Kidney tubule cell (primary cell): Measurements from ENCODE around the gene CNOT6.

Source experiments
- DNase-seq: peaks from one replicate; pipeline ENCODE4 v3.0.0-alpha.2; 2018; ENCODE audit warnings: low spot score

The CNOT6 gene

DNA sequence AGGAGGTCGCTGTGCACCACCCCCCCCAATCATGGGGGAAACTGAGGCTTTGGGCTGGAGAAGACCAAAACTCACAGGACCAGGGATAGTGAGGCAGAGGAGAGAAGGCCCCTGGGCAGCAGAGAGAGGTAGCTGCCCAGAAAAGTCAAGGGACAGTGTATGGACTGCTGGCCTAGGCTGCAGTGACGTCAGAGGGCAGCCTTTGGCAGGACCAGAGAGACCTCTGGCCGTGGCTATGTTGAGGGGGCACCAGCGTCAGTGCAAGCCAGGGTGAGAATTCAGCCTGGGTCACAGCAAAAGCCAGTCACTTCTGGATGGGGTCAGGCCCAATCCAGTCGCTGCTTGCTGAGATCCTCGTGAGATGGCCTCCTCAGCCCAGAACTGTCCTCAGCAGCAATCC lies 128.7 kb downstream of the CNOT6 start:
- DNase-seq: no peak

DNA sequence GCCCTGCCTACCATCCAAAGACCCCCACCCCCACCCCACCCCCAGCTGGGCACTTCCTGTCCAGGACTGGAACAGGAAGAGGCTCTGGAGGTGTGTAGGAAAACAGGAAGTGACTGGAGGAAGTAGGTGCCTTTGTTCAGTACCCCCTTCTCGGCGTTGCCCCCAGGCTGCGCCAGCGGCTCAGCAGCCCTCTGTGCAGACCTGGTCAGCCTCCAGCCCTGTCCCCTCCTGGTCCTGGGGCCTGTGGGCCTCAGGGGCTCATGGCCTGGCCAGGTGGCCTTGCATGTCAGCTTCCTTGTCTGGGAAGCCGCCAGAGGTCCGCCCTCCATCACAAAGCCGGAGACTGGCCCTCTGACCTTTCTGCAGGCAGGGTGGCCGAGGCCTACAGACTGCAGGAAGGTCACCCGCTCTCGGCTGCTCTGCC lies 129.2 kb downstream of the CNOT6 start:
- DNase-seq: no peak

DNA sequence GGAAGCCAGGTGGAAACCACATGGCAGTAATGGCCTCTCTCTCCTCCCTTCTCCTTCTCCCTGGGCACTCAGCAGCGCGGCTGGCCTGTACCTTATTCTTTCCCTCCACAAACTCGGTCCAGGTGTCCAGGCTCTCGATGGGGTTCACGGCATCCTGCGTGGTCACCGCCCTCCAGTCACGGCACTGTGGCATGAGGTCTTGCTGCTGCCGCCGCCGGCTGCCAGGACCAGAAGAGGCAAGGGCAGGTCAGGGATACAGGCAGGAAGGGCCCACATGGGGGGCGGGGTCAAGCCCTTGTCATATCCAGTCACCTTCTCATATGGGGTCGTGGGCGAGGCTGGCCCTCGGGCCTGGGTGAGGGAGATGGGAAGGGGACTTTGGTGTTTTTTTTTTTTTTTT lies 129.7 kb downstream of the CNOT6 start:
- DNase-seq: no peak

DNA sequence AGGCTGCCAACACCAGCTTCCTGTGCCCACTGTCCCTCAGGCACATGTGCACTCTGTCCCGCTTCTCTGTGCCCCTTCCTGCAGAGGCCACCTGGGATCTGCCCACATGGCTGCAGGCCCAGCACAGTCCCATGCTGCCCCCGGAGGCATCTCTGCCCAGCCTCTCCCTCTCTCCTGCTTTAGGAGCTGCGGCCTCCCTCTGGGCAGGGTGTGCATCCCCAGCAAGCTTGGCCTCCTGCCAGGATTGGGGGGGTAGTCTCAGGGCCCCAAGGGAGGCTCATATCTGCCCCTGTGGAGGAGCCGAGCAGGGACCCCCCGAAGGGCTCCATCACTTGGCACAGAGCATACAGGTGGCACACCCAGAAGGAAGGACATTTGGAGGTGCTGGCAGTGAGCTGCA lies 130.4 kb downstream of the CNOT6 start:
- DNase-seq: no peak

DNA sequence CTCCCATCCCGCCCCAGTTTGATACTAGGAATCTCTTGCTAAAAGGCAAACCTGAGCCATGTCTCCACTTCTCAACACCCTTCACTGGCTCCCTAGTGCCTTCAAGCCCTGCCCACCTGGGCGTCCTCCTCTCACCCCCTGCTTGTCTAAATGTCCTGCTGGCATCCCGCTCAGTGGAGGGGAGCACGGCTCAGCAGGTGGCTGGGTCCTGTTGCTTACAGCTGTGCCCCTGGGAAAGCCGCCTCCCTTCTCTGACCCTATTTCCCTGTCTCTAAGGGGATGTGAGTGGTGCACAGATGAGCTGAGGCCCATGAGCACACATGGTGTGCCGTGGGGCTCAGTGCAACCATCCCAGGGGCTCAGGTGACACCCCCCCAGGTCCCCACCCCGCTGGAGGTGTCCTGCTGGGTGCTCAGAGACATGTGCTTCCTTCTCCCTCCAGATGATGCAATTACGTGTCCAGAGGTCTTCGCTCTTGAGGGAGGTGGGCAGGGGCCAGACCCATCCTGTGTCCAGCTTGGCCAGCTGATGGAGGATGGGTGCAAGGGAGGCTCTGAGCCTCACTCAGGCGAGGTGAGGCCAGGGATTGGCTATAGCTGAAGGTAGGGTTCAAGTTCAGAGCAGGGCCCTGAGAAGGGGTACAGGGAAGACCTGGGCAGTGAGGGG lies 131.1 kb downstream of the CNOT6 start:
- no peak for DNase-seq

DNA sequence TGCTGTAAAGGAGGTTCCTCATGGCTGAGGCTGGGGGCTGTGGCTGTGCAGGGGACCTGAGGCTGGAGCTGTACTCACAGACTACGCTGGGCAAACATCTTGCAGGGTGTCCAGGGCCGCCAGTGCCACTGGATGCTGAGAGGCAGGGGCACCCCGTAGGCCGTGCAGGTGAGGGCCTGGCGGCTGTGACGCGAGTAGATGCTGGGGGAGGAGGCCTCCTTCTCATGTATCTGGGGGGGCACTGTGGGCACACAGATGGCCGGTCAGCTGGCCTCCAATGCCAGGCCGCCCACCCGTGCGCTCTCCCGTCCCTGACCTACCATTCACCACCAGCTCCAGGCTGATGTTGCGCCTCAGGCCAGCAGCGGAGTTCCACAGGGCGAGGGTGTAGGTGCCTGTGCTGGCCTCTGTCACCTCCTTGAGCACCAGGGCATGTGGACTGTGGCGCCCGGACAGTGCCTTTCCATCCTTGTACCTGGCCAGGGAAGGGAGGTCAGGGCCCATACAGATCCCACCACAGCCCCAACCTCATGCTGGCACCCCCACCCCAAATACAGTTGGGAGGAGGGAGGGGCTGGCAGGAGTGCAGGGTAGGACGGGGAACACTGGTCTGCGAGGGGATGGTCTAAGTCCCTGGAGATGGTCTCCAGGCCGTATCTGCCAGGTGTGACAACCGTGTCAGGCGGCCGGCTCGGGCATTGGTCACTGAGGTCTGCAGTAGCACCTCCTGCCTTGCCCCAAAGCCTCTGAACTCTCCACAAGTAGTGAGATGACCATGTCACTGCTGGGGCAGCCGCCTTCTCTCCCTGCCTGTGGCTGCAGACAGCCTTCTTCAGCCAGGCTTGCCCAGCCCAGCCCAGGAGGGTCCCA lies 131.8 kb downstream of the CNOT6 start:
- no peak for DNase-seq

DNA sequence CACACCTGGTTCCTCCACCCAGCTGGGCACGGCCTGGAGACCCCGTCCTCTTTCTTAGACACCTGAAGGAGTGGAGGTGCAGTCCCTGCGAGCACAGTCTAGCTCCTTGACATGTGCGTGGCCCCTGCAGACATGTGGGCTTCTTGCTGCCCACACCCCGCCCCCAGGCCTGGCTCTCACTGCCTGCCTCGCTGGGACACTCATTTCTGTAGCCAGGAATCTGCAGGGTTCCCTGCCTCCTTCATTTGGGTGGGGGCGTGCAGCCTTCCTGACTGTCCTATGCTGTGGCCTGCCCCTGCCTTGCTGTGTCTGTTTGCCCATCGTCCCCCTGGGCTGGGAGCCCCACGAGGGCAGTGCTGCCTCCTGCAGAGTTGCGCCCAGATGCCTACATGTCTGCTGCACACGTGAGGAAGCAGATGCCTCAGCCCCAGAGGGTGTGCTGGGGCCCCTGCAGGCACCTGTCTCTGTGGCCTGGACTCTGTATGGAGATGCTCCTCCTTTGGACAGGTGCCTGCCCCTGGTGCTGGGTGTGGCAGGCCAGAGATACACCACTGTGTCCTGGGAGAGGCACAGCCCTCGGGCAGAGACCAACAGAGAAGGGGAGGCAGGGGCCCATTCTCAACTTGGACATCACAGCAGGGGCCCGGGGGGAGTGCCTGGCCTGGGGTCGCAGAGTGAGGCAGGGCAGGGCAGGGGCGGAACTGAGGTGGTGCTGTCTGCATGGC lies 132.6 kb downstream of the CNOT6 start:
- DNase-seq: no peak

DNA sequence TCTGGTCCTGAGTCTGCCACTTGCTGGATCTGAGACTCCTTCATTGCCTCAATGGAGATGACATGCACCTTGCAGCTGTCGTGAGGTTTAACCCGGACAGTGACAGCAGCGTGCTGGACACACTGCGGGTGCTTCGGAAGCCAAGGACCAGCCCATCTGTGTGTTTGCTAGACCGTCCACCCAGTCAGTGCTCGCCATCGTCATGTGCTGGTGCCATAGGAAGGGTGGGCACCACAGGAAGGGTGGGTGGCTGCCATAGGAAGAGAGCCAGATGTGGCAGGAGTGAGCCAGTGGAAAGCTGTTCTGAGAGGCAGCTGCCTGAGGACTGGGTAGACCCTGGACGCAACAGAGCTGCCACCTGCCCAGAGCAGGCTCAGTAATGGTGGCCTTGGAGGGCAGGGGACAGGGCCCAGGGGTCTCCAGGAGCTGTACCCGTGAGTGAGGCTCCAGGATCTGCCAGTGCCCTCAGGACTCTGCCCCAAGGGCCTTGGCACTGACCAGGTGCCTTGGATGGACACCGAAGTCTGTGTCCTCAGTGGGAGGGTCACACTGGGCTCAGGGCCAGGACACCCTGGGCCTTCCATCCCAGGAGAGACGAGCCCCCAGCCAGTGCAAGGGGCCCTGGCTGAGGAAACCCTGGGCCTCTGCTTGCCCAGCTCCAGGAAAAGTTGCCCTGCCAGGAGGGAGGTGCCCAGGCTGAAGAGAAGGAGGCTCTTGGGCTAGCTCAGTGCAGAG lies 133.4 kb downstream of the CNOT6 start:
- no peak for DNase-seq
